Retina (tissue), 1 donor: ENCODE results near the gene E2F6.
"Not testable (repeated sequence)": the region's sequence is repeated elsewhere in the genome, so short reads cannot be mapped to it uniquely, and the experiment has no call there.

Experiments used
- DNase-seq: peaks from one replicate; pipeline ENCODE4 v3.0.0-alpha.2; 2016

Gene E2F6

DNA sequence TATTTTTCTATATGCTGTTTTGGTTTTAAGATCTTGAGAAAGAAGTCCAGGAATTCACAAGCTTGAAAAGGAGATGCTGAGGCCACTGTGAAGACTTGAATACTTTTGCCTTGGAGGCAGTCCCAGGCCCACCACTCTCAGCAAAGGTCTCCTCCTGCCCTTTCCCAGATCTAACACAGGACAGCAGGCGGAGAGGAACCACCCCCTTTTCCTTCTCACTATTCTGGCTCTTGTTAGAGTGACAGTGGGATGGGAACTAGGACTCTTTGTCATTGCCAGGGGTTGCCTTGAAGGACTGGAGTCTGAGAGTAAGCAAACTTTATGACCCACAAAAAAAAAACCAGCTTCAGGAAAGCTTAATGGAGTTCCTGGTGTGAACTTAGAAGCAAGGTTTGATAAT, 54.7 kb downstream of the E2F6 start:
- DNase-seq: no peak

DNA sequence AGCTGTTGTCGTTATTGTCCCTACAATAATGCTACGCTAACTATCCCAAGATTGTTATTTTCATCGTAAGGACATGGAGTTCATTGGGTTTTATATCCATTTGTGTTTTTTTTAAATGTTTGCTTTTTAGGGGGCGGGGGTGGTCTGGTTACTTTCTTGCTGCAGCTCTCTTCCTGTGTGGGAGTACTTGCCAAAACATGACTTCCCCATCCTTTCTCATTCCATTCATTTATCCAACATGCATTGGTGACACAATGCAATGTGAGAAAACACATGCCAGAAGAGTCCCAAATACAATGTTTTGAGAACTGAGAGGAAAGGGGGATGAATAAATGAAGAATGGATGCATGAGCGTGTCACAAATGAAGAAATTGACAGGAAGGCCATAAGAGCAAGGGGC, 55.9 kb downstream of the E2F6 start:
- no peak for DNase-seq

DNA sequence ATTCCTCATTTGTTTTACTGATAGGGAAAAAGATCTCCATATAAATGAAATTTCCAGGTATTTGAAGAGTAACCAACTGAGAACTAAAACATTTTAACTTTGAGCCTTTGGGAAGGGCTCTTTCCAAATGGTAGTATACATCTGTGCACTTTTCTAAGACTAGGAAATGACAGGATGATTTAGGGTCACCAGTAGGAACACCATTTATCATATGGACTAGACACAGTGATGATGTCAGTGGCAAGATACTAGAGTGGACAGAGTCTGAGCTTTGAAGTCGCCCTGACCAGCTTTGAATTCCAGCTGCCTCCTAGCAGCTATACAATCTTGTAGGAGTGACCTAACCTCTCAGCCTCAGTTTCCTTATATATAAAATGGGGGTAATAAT, 56.4 kb downstream of the E2F6 start:
- no peak for DNase-seq

DNA sequence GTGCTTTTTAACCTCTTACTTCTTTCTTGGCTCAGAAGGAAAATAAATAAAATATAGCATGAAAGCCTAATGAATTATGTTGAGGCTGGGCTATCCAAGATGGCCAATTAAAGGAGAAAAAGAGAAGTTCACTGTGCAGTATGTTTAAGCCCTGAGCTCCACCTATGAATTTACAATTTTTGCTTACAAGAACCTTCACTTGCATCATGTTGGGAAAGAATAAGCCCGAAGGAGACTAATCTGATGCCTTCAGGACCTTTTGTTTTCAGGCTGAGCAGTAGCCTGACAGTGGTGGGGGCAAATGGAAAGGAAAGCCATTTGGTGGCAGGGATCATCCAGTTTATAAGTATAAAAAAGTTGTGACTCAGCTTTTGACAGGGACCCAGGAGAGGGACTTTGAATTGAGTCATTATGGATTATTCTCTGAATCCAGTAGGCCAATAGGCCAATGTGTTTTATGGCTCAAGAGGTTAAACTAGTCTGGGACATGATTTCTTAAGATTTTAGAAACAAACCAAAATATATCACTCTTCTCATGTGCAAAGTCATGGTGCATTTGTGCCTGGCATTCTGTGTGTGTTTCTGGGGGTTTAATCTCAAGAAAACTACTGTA, 56.9 kb downstream of the E2F6 start:
- no peak for DNase-seq

DNA sequence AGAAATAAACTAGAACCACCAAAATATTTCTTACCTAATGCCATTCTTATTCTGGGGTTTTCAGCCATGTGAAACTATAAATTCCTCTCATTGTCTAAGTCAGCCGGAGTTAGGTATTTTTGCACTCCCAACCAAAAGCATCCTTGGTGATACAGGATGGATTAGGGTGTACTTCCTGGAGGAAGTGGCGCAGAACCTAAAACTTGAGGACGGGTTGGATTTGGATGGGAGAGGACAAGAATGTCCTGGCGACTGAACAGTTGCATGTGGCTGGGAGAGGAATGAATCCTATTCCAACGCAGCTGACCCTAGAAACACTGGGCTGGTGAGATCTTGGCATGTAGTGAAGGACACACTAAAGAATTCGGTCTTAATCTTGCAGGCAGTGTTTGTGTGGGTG, 58.5 kb downstream of the E2F6 start:
- no peak for DNase-seq

GRCh38 chr2:11406958-11407381, 59.0 kb downstream of the E2F6 start:
- no peak for DNase-seq

DNA sequence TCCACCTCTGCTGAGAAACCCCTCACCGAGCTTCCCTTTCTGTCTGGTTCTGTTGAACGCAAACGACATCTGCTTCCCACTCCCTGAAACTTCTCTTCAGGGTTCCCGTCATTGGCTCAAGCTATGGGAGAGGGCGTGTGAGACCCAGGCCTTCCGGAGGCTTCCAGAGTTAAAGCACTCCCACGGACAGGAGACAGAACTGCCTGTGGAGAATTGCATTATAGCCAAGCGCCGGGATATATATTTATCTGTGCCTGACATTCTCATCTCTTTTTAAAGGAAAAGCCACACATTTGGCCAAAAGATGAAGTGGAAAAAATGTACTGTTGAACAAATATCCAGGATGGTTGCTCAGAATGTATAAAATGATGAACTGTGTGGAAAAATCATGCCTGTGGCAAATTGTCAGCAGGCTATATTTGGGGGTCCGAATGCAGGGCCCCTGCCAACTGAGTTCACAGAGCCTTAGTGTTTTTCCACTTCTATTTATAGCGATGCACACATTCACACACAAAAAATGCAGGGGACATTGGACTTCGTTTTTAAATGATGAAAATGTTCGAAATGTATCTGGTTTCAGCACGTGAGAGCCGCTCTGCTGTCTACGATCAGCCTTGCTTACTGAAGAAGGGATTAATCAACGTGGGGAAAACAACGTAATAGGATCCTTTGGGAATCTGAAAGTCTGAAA, 59.5 kb downstream of the E2F6 start:
- DNase-seq: no peak

GRCh38 chr2:11405599-11406266, 60.2 kb downstream of the E2F6 start:
- DNase-seq: no peak

- DNase-seq: not testable (repeated sequence)
Observed at GRCh38 chr2:11405074-11405406, 60.9 kb downstream of the E2F6 start.

GRCh38 chr2:11404376-11405073, 61.4 kb downstream of the E2F6 start:
- DNase-seq: no peak

DNA sequence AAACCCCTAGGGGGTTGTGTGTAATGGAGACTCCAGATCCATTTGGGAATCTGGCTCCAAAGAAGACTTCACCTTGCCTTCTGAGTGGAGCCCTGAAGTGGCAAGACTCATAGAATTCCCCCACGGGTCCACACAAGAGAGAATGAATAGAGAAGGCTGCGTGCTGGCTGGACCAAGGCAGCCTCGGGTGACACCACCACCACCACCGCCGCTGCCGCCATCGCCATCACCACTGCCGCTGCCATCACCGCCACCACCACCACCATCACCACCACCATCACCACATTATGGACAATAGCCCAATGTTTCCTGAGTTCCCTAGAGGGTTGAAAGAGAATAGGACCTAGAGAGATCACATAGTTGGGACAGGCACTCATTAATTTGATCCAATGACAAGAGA, 63.5 kb downstream of the E2F6 start:
- DNase-seq: no peak

GRCh38 chr2:11399438-11399762, 66.6 kb downstream of the E2F6 start:
- no peak for DNase-seq

GRCh38 chr2:11398750-11399437, 67.1 kb downstream of the E2F6 start:
- DNase-seq: no peak

DNA sequence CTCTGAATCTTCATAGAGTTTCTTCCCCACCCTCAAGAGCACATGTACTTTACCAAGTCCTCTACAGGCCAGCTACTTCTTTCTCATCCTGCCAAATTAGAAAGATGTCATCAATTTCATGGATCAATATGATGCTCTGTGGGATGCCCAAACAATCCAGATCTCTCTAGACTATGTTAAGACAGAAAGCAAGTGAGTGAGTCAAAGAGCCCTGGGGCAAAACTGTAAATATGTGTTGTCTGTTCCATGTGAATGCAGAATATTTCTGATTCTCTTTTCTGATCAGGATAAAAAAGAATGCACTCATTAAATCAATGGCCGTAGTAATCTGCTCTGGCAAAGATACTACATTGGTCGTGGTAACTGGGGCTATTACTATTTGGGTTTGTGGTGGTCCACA, 68.4 kb downstream of the E2F6 start:
- no peak for DNase-seq

DNA sequence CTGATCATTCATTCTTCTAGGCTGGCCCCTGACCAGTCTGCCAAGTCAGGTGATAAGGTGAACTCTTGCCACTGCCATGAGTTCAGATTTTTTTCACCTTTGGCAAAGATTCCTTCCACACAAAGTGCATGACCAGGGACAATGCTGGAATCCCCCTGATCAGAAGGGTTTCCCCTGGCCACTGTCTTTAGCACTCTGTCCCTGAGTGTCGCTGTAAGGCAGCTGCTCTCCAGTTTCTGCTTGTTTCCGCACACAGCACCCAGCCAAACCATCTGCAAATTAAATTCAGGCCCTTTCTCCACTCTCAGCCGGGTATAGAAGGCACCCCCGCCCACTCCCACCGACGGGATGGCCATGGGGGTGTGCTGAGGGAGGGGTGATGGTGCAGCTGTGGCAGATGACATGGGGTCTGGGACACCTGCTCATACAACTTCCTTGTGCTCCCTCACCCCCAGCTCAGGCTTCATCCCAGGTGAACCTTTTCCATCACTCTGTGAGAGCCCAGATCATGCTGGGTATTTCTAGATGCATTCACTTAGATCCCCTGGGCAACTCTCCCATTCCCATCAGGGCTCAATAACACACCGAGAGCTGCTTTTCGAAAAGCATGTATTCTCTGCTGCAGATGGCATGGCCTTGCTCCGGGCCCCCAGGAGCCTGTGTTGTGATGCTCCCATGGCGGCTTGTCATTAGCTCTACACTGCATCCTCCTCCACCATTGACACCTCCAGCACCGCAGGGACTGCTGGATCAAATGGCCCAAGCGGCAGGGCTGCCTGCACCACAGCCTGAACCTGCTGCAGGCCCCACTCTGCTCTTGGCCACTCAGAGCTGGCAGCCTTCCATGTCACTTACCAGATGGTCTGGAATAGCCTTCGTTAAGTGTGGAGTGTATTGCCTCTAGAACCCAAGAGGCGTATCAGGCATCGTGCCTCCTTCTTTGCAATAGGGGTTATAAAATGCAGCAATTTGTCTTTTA, 69.2 kb downstream of the E2F6 start:
- no peak for DNase-seq

GRCh38 chr2:11396021-11396420, 69.9 kb downstream of the E2F6 start:
- no peak for DNase-seq

DNA sequence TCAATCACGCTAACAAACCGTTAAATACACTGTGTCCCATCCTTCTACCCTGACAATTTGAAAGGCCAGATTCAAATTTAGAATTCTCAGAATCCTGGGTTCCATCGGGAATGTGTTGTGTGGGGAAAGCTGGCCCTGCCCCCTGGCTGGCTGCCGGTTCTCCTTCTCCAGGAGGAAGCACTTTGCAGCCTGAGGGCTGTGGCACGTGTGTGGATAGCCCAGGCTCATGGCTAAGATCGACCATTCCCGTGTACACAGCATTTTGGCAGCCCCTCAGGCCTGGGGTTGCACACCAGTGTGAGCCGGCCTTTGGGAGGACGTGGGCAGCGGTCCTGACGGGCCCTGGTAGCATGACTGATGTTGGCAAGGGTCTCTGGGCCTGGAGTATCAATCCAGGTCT, 70.6 kb downstream of the E2F6 start:
- DNase-seq: no peak
